CD4-positive, CD25-positive, alpha-beta regulatory T cell (primary cell): ENCODE results near the gene RASGRF2. TPM values are rescaled to one million over a fixed set of nuclear protein-coding genes. Genes with fewer than 3 reads are reported as not detected.

Source experiments
- ATAC-seq, 2 donors: fragments of 150-1000 bp; cut with Tn5 transposase; one replicate each; pipeline ENCODE4 v1.10.0; 2021; ENCODE audit warnings: low read depth in 2 of 2, moderate number of reproducible peaks in 2 of 2, moderate library complexity in 1 of 2
- DNase-seq, 3 donors: peaks; one replicate each; pipeline versions ENCODE4 v3.0.0 to v3.0.0-alpha.2; 2012 to 2022; ENCODE audit warnings: mixed read lengths in 1 of 3
- H3K27ac ChIP-seq: one replicate; pipeline ENCODE4 v1.7.0; 2013; ENCODE audit warnings: mild to moderate bottlenecking, low read length; ENCODE audit not compliant: insufficient read depth, poor library complexity, severe bottlenecking
- H3K27me3 ChIP-seq: one replicate; pipeline ENCODE4 v1.7.0; 2013; ENCODE audit warnings: low read length; ENCODE audit not compliant: control insufficient read depth, insufficient read depth
- H3K36me3 ChIP-seq: one replicate; pipeline ENCODE4 v1.7.0; 2013; ENCODE audit warnings: mild to moderate bottlenecking, low read length, moderate library complexity; ENCODE audit not compliant: control insufficient read depth, insufficient read depth
- H3K4me1 ChIP-seq: 2 replicates; pipeline ENCODE4 v1.7.0; 2013; ENCODE audit warnings: mild to moderate bottlenecking, low read length; ENCODE audit not compliant: insufficient read depth, control insufficient read depth, poor library complexity, severe bottlenecking
- H3K4me3 ChIP-seq: one replicate; pipeline ENCODE4 v1.7.0; 2013; ENCODE audit warnings: low read depth, mild to moderate bottlenecking, low read length, moderate library complexity
- H3K9me3 ChIP-seq, 2 experiments: 1 replicate in 1 of 2; 2 replicates in 1 of 2; pipeline ENCODE4 v1.7.0; 2013; ENCODE audit warnings: low read length in 2 of 2, mild to moderate bottlenecking in 1 of 2, moderate library complexity in 1 of 2; ENCODE audit not compliant: control insufficient read depth in 2 of 2
- H3K27ac Mint-ChIP-seq, 3 donors: one replicate each; pipeline ENCODE4 v1.8.0; 2020 to 2022; ENCODE audit warnings: mild to moderate bottlenecking in 3 of 3, mixed read lengths in 3 of 3, moderate library complexity in 2 of 3
- H3K27me3 Mint-ChIP-seq: one replicate; pipeline ENCODE4 v1.8.0; 2022; ENCODE audit warnings: mild to moderate bottlenecking, mixed read lengths
- H3K36me3 Mint-ChIP-seq: one replicate; pipeline ENCODE4 v1.8.0; 2020; ENCODE audit warnings: mixed read lengths
- H3K4me1 Mint-ChIP-seq, 4 donors: one replicate each; pipeline ENCODE4 v1.8.0; 2020 to 2022; ENCODE audit warnings: mixed read lengths in 4 of 4, mild to moderate bottlenecking in 1 of 4
- H3K4me3 Mint-ChIP-seq, 4 donors: one replicate each; pipeline ENCODE4 v1.8.0; 2020 to 2022; ENCODE audit warnings: mild to moderate bottlenecking in 4 of 4, mixed read lengths in 4 of 4, moderate library complexity in 3 of 4
- H3K9me3 Mint-ChIP-seq, 7 donors: one replicate each; pipeline ENCODE4 v1.8.0; 2020 to 2022; ENCODE audit warnings: mixed read lengths in 7 of 7, mild to moderate bottlenecking in 3 of 7, moderate library complexity in 2 of 7
- polyA plus RNA-seq, 4 donors: library from polyadenylated mRNA; unstranded; fragments of 300-500 nt; fragmentation: Illumina TruSeq; gene quantifications; one replicate each; pipeline ENCODE4 v1.2.3, GENCODE V29; 2021
- total RNA-seq: library from RNA; stranded (reverse); gene quantifications from one replicate; pipeline ENCODE4 v1.2.3, GENCODE V29; 2022

The RASGRF2 gene
- total and polyA plus RNA-seq, 5 donors from 2014 or later: 3.9 to 10.3 (median 8.9) TPM

GRCh38 chr5:80995908-80996307 lies 35.7 kb downstream of the RASGRF2 start:
- H3K27ac Mint-ChIP-seq: peak overlapping the region in 2 of 3 donors; percentile 4 to 85
- peaks cover 10 to 77% (median 28%) of the 10 kb centered on the region in 4 donors for H3K4me1 Mint-ChIP-seq

GRCh38 chr5:80998590-80998979 lies 38.4 kb downstream of the RASGRF2 start:
- Histone ChIP-seq H3K36me3 (no peaks in the 10 kb centered on the region), H3K9me3 (no peaks in the 10 kb centered on the region), H3K27me3 (no peaks in the 10 kb centered on the region), H3K27ac (no peak overlapping the region), H3K4me3 (peak overlapping the region; percentile 53), H3K4me1 (peaks cover 19% of the 10 kb centered on the region)
- Mint-ChIP-seq H3K27me3 (peaks cover 24% of the 10 kb centered on the region), H3K4me3 (peak overlapping the region; percentile 34 to 77 (median 74)), H3K4me1 (peaks cover 10 to 77% (median 26%) of the 10 kb centered on the region in 4 donors), H3K27ac (peak overlapping the region; percentile 63 to 94 (median 81)), H3K36me3 (no peaks in the 10 kb centered on the region), H3K9me3 (peaks cover 0 to 1% (median 0%) of the 10 kb centered on the region in 7 donors)
- DNase-seq: peak in 1 of 3 donors; percentile 17
- peak in 1 of 2 donors; percentile 28 for ATAC-seq

More at GRCh38 chr5:80995908-80996307, 35.7 kb downstream of the RASGRF2 start:
- Histone ChIP-seq H3K27ac (peak overlapping the region; percentile 7), H3K36me3 (no peaks in the 10 kb centered on the region), H3K27me3 (no peaks in the 10 kb centered on the region), H3K4me3 (no peak overlapping the region), H3K9me3 (no peaks in the 10 kb centered on the region), H3K4me1 (peaks cover 18% of the 10 kb centered on the region)
- no peak for DNase-seq
- H3K27me3 Mint-ChIP-seq: peaks cover 24% of the 10 kb centered on the region
- H3K36me3 Mint-ChIP-seq: peaks cover 7% of the 10 kb centered on the region
- peak overlapping the region in 1 of 4 donors; percentile 36 for H3K4me3 Mint-ChIP-seq
- peaks cover 0 to 2% (median 0%) of the 10 kb centered on the region in 7 donors for H3K9me3 Mint-ChIP-seq
- no peak for ATAC-seq

GRCh38 chr5:81003811-81004386 lies 43.7 kb downstream of the RASGRF2 start:
- Mint-ChIP-seq H3K27me3 (peaks cover 7% of the 10 kb centered on the region), H3K4me3 (peak overlapping the region in 3 of 4 donors; percentile 53 to 84 (median 56)), H3K4me1 (peaks cover 19 to 84% (median 53%) of the 10 kb centered on the region in 4 donors), H3K36me3 (no peaks in the 10 kb centered on the region), H3K27ac (peak overlapping the region; percentile 80 to 96 (median 93)), H3K9me3 (peaks cover 0 to 1% (median 0%) of the 10 kb centered on the region in 7 donors)
- H3K36me3 ChIP-seq: no peaks in the 10 kb centered on the region
- H3K4me3 ChIP-seq: no peak overlapping the region
- peak overlapping the region; percentile 24 for H3K27ac ChIP-seq
- H3K27me3 ChIP-seq: no peaks in the 10 kb centered on the region
- peaks cover 43% of the 10 kb centered on the region for H3K4me1 ChIP-seq
- ATAC-seq: no peak
- H3K9me3 ChIP-seq: no peaks in the 10 kb centered on the region
- peak in 1 of 3 donors; percentile 15 for DNase-seq

GRCh38 chr5:81005708-81006107 lies 45.5 kb downstream of the RASGRF2 start:
- ATAC-seq (no peak), DNase-seq (no peak)
- H3K4me1 ChIP-seq: peaks cover 43% of the 10 kb centered on the region
- Mint-ChIP-seq H3K27me3 (no peaks in the 10 kb centered on the region), H3K9me3 (peaks cover 0 to 1% (median 0%) of the 10 kb centered on the region in 7 donors), H3K4me1 (peaks cover 17 to 90% (median 59%) of the 10 kb centered on the region in 4 donors), H3K27ac (peak overlapping the region; percentile 75 to 93 (median 90)), H3K36me3 (no peaks in the 10 kb centered on the region), H3K4me3 (peak overlapping the region; percentile 2 to 61 (median 44))
- H3K27me3 ChIP-seq: no peaks in the 10 kb centered on the region
- no peak overlapping the region for H3K27ac ChIP-seq
- H3K36me3 ChIP-seq: no peaks in the 10 kb centered on the region
- H3K4me3 ChIP-seq: peak overlapping the region; percentile 33
- no peaks in the 10 kb centered on the region for H3K9me3 ChIP-seq

- H3K27me3 Mint-ChIP-seq: no peaks in the 10 kb centered on the region
- H3K4me1 Mint-ChIP-seq: peaks cover 17 to 91% (median 60%) of the 10 kb centered on the region in 4 donors
- no peaks in the 10 kb centered on the region for H3K36me3 Mint-ChIP-seq
- Histone ChIP-seq H3K36me3 (no peaks in the 10 kb centered on the region), H3K9me3 (no peaks in the 10 kb centered on the region), H3K4me3 (peak overlapping the region; percentile 75), H3K27ac (peak overlapping the region; percentile 76), H3K27me3 (no peaks in the 10 kb centered on the region), H3K4me1 (peaks cover 43% of the 10 kb centered on the region)
- H3K9me3 Mint-ChIP-seq: peaks cover 0 to 1% (median 0%) of the 10 kb centered on the region in 7 donors
- DNase-seq (peak in 1 of 3 donors; percentile 25), ATAC-seq (no peak)
- H3K27ac Mint-ChIP-seq: peak overlapping the region; percentile 94 to 98 (median 96)
- H3K4me3 Mint-ChIP-seq: peak overlapping the region; percentile 71 to 89 (median 84)
Measured at GRCh38 chr5:81006231-81006630, 46.1 kb downstream of the RASGRF2 start.

- Histone ChIP-seq H3K36me3 (no peaks in the 10 kb centered on the region), H3K27me3 (no peaks in the 10 kb centered on the region), H3K9me3 (no peaks in the 10 kb centered on the region), H3K4me3 (peak overlapping the region; percentile 75), H3K4me1 (peaks cover 43% of the 10 kb centered on the region), H3K27ac (peak overlapping the region; percentile 76)
- Mint-ChIP-seq H3K36me3 (no peaks in the 10 kb centered on the region), H3K4me1 (peaks cover 17 to 87% (median 59%) of the 10 kb centered on the region in 4 donors), H3K27me3 (no peaks in the 10 kb centered on the region), H3K9me3 (peaks cover 0 to 1% (median 0%) of the 10 kb centered on the region in 7 donors), H3K27ac (peak overlapping the region; percentile 94 to 98 (median 96)), H3K4me3 (peak overlapping the region; percentile 71 to 89 (median 84))
- DNase-seq: peak; percentile 20 to 88 (median 68)
- peak; percentile 81 to 91 for ATAC-seq
Measured at GRCh38 chr5:81006947-81007636, 46.9 kb downstream of the RASGRF2 start.

- Histone ChIP-seq H3K4me3 (peak overlapping the region; percentile 75), H3K36me3 (no peaks in the 10 kb centered on the region), H3K27ac (peak overlapping the region; percentile 76), H3K27me3 (no peaks in the 10 kb centered on the region), H3K4me1 (peaks cover 43% of the 10 kb centered on the region), H3K9me3 (no peaks in the 10 kb centered on the region)
- DNase-seq (peak in 2 of 3 donors; percentile 13 to 46), ATAC-seq (peak in 1 of 2 donors; percentile 28)
- Mint-ChIP-seq H3K4me1 (peaks cover 17 to 83% (median 56%) of the 10 kb centered on the region in 4 donors), H3K9me3 (peaks cover 0 to 1% (median 0%) of the 10 kb centered on the region in 7 donors), H3K27ac (peak overlapping the region; percentile 94 to 98 (median 96)), H3K36me3 (no peaks in the 10 kb centered on the region), H3K4me3 (peak overlapping the region; percentile 71 to 89 (median 84)), H3K27me3 (no peaks in the 10 kb centered on the region)
Measured at GRCh38 chr5:81007637-81008027, 47.5 kb downstream of the RASGRF2 start.
